ENCODE measurements around the gene TTC23. TPM values are rescaled to one million over a fixed set of nuclear protein-coding genes. Genes with fewer than 3 reads are reported as not detected.

The TTC23 gene
- total and polyA plus RNA-seq, 7 donors, result 2.1 to 11.2 (median 7.8) TPM

DNA sequence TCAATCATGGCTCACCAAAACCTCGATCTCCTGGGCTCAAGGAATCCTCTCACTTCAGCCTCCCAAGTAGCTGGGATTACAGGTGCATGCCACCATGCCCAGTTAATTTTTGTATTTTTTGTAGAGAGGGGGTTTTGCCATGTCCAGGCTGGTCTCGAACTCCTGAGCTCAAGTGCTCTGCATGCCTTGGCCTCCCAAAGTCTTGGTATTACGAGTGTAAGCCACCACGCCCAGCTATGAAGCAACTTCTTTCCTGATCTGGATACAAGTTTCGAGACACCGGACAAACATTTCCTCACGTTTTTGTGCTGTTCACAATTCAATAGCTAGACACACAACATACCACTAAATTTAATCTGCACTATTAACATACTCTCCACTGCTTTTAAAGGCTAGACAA is 147.9 kb downstream of the TTC23 start:
- H3K9me3 ChIP-seq, result no peaks in the 10 kb centered on the region

DNA sequence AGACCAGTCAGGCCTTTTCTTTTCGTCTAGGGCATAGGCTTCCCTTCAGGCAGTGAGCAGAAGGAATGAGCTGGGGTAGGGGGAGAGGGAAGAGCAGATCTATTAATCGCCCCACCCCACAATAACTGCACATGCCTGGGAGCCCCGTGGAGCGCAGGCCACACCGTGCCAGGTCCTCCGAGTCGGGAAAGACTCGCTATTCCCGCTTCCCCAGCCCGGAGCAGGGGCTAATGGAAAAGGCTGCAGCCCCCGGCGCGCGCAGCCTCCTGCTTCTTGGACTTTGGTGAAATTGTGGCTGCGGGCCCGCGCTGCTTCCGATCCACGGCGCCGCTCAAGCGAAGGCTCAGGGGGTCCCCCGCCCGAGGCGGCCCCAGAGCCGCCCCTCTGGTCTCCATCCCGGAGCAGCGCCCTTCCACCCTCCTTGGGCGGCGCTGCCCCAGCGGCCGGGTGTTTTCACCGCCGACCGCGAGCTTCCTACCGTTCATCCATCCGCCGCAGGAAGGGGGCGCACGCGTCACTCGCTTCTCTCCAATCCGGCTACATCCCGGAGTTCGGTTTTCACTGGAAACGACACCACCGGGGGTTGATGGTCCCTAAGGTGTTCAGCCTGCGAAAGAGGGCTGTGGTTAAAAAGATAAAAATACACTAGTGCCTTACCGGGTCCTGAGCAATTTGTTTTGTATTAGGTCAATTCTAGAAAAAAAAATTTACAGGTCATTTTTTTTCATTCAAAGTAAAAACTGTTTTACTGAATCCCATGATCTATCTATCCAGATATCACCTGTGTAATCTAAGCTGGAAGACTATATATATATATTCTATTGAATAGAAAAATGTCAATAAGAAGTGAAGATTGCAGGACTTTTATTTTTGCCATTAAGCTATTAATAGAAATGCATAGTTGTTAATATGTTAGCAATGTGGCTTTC is 148.9 kb downstream of the TTC23 start:
- H3K4me1 ChIP-seq, result peaks cover 26% of the 10 kb centered on the region
- TF ChIP-seq, protein P1, sequence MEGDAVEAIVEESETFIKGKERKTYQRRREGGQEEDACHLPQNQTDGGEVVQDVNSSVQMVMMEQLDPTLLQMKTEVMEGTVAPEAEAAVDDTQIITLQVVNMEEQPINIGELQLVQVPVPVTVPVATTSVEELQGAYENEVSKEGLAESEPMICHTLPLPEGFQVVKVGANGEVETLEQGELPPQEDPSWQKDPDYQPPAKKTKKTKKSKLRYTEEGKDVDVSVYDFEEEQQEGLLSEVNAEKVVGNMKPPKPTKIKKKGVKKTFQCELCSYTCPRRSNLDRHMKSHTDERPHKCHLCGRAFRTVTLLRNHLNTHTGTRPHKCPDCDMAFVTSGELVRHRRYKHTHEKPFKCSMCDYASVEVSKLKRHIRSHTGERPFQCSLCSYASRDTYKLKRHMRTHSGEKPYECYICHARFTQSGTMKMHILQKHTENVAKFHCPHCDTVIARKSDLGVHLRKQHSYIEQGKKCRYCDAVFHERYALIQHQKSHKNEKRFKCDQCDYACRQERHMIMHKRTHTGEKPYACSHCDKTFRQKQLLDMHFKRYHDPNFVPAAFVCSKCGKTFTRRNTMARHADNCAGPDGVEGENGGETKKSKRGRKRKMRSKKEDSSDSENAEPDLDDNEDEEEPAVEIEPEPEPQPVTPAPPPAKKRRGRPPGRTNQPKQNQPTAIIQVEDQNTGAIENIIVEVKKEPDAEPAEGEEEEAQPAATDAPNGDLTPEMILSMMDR (IDR thresholded peaks at IDR 0.05), result peak; percentile 85
- H3K27ac ChIP-seq, result peak overlapping the region; percentile 83
- H3K4me3 ChIP-seq, result peak overlapping the region; percentile 65
- ATAC-seq, result peak; percentile 39 to 56 (median 44)
- WGBS, 3 donors, result 4 to 5% (median 5%) methylated on average over 47 to 50 of the region's 50 CpGs
- H3K9me3 ChIP-seq, result no peaks in the 10 kb centered on the region
- intact Hi-C loops (cut with DNase I), result loop anchor here in 1 of 2 donors (1.0 to 5.0 kb wide), 2 partner anchors 67 to 113 kb away; no protein-coding TSS in a partner anchor
- peak; percentile 84 to 92 for DNase-seq
- no peaks in the 10 kb centered on the region for H3K27me3 ChIP-seq (ENCODE audit: insufficient read depth in 3 of 3, low read length in 2 of 3)
- H3K36me3 ChIP-seq (ENCODE audit: insufficient read depth in 1 of 2, low read depth in 1 of 2), result no peaks in the 10 kb centered on the region

More for the DNA sequence above, 147.9 kb downstream of the TTC23 start:
- DNase-seq, result no peak
- H3K36me3 ChIP-seq (ENCODE audit: insufficient read depth in 1 of 2, low read depth in 1 of 2), result no peaks in the 10 kb centered on the region
- intact Hi-C loops (cut with DNase I), result loop anchor here in 1 of 2 donors (5.0 kb wide), 1 partner anchor 66 kb away; no protein-coding TSS in a partner anchor
- H3K27ac ChIP-seq, result no peak overlapping the region
- no peak overlapping the region for H3K4me3 ChIP-seq
- WGBS, 3 donors, result 75 to 93% (median 90%) methylated on average over 7 of the region's 7 CpGs
- H3K4me1 ChIP-seq, result peaks cover 26% of the 10 kb centered on the region
- TF ChIP-seq, protein P1 (IDR thresholded peaks at IDR 0.05), result no peak
- ATAC-seq, result no peak
- no peaks in the 10 kb centered on the region for H3K27me3 ChIP-seq (ENCODE audit: insufficient read depth in 3 of 3, low read length in 2 of 3)

DNA sequence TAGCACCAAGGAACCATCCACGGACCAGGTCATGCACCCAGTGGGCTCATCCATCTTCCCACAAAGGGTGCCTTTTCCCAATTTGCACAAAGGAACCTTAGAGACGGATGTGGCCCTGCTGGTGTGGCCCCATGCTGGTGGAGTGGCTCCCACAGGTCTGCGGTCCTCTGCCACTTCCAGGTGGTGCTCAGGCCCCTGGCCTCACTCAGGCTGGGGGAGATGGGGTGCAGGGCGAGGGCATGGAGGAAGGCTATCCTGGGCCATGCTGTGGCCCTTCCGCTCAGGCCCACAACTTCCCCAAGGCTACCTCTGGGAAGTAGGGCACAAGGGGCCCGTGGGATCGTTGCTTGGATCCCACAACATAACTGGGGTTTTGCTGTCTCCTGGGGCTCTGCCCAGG is 149.7 kb downstream of the TTC23 start:
- peaks cover 26% of the 10 kb centered on the region for H3K4me1 ChIP-seq
- no peaks in the 10 kb centered on the region for H3K9me3 ChIP-seq
- DNase-seq, result no peak
- no peaks in the 10 kb centered on the region for H3K27me3 ChIP-seq (ENCODE audit: insufficient read depth in 3 of 3, low read length in 2 of 3)
- no peaks in the 10 kb centered on the region for H3K36me3 ChIP-seq (ENCODE audit: insufficient read depth in 1 of 2, low read depth in 1 of 2)
- ATAC-seq, result no peak
- peak overlapping the region; percentile 83 for H3K27ac ChIP-seq
- TF ChIP-seq, protein P1 (IDR thresholded peaks at IDR 0.05), result no peak
- intact Hi-C loops (cut with DNase I), result loop anchor here in 1 of 2 donors (1.0 to 5.0 kb wide), 2 partner anchors 68 to 114 kb away; no protein-coding TSS in a partner anchor
- WGBS, 3 donors, result 89 to 93% (median 93%) methylated on average over 7 of the region's 7 CpGs
- peak overlapping the region; percentile 65 for H3K4me3 ChIP-seq

GRCh38 chr15:99098991-99099390 is 150.4 kb downstream of the TTC23 start:
- Histone ChIP-seq H3K4me3 (peak overlapping the region; percentile 65), H3K4me1 (peaks cover 26% of the 10 kb centered on the region), H3K9me3 (no peaks in the 10 kb centered on the region), H3K36me3 (ENCODE audit: insufficient read depth in 1 of 2, low read depth in 1 of 2) (no peaks in the 10 kb centered on the region), H3K27ac (peak overlapping the region; percentile 83), H3K27me3 (ENCODE audit: insufficient read depth in 3 of 3, low read length in 2 of 3) (no peaks in the 10 kb centered on the region)
- intact Hi-C loops (cut with DNase I), result no loop called here
- 50 to 76% (median 65%) methylated on average over 6 of the region's 6 CpGs for WGBS, 3 donors
- no peak for DNase-seq
- peak in 1 of 4 donors; percentile 20 for ATAC-seq
- TF ChIP-seq, protein P1 (IDR thresholded peaks at IDR 0.05), result no peak
